Retinal pigment epithelial cell (primary cell): ENCODE results near the gene POLD4.
A peak's percentile ranks its signal among the peaks of the same experiment; 100 is the strongest.

Experiments
- DNase-seq: peaks from one replicate; pipeline ENCODE4 v3.0.0-alpha.2; 2010; ENCODE audit warnings: low read depth
- H3K4me3 ChIP-seq: 2 replicates; pipeline ENCODE4 v1.5.1; 2011; ENCODE audit warnings: mild to moderate bottlenecking, low read length, control low read depth, moderate library complexity
- CTCF ChIP-seq: conservative IDR thresholded peaks from 2 replicates; pipeline ENCODE4 v1.5.1; 2011; ENCODE audit warnings: low read depth, low read length, control low read depth, inconsistent platforms

The POLD4 gene

GRCh38 chr11:67382276-67383136 is 29.2 kb upstream of the POLD4 start:
- peak; percentile 99 for TF ChIP-seq CTCF
- DNase-seq: no peak
- H3K4me3 ChIP-seq: no peak overlapping the region

GRCh38 chr11:67381244-67381972 is 28.1 kb upstream of the POLD4 start:
- no peak for TF ChIP-seq CTCF
- H3K4me3 ChIP-seq: no peak overlapping the region
- DNase-seq: no peak

- TF ChIP-seq CTCF: no peak
- H3K4me3 ChIP-seq: no peak overlapping the region
- no peak for DNase-seq
These were observed 26.0 kb upstream of the POLD4 start for GRCh38 chr11:67379061-67380058.

GRCh38 chr11:67378544-67378943 is 25.2 kb upstream of the POLD4 start:
- DNase-seq: no peak
- TF ChIP-seq CTCF: no peak
- no peak overlapping the region for H3K4me3 ChIP-seq

GRCh38 chr11:67376873-67377808 is 23.8 kb upstream of the POLD4 start:
- no peak overlapping the region for H3K4me3 ChIP-seq
- TF ChIP-seq CTCF: no peak
- no peak for DNase-seq
